ENCODE measurements around the gene TMEM272. TPM values are rescaled to one million over a fixed set of nuclear protein-coding genes. Genes with fewer than 3 reads are reported as not detected.
A peak's percentile ranks its signal among the peaks of the same experiment; 100 is the strongest.

The TMEM272 gene
- total and polyA plus RNA-seq, 9 of the 15 experiments (the other 6 are each of a cell fraction or from before 2014, with no cell fraction given): 0.04 to 0.16 (median 0.06) TPM; not detected in 2

DNA sequence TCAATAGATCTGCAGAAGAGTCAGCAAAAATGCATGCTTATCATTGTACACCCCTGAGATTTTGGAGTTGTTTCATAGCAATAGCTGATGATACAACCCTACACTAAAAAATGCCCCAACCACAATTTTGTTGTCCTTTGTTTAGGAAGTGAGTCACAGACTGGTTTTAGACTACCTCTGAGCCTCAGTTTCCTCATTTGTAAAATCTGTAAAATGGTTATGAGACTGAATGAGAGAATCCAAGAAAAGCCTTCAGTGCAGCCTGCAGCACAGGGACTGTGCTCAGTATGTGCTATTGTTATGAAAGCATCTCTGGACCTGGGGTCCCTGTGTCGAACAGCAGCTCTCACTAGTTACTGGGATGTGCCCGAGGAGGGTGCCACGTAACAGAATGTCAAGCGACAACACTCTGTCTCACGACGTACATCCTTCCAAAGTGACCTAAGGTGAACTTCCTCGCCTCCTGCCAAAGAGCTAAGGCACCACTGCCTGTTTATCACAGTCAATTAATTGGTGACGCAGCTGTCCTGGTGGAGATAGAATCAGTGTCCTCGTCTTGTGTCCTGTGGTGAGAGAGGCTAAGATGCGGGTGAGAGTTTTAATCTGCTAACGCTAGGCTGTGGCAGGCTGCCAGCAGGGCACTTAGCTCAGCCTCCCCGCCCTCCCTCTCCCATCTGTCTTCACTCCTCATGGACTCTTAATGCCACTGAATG lies 59.1 kb downstream of the TMEM272 start (continued):
- TF ChIP-seq KAT7 (CRISPR knock-in tag; IDR thresholded peaks at IDR 0.05; ENCODE audit: borderline replicate concordance) (no peak), MTA3 (IDR thresholded peaks at IDR 0.05; ENCODE audit: borderline replicate concordance) (no peak), ZNF830 (CRISPR knock-in tag; IDR thresholded peaks at IDR 0.05) (no peak), NCOA2 (IDR thresholded peaks at IDR 0.05; ENCODE audit: partially characterized antibody in 2 of 2) (no peak), ZNF699 (CRISPR knock-in tag; IDR thresholded peaks at IDR 0.05; ENCODE audit: insufficient replicate concordance) (no peak), POU5F1 (IDR thresholded peaks at IDR 0.05; ENCODE audit: borderline replicate concordance, low read depth, low read length, partially characterized antibody) (no peak), ZFX (CRISPR knock-in tag; IDR thresholded peaks at IDR 0.05) (no peak), CREM (IDR thresholded peaks at IDR 0.05; ENCODE audit: low read depth) (peak; percentile 78), BCL6 (CRISPR knock-in tag; IDR thresholded peaks at IDR 0.05) (no peak), SIN3A (IDR thresholded peaks at IDR 0.05; ENCODE audit: borderline replicate concordance in 2 of 2, control insufficient read depth in 1 of 2, low read depth in 2 of 2, low read length in 2 of 2) (no peak), SNIP1 (IDR thresholded peaks at IDR 0.05; ENCODE audit: low read depth) (no peak), MCM5 (IDR thresholded peaks at IDR 0.05; ENCODE audit: low read depth) (no peak), NR3C1 (CRISPR knock-in tag; IDR thresholded peaks at IDR 0.05) (no peak), ZNF764 (CRISPR knock-in tag; IDR thresholded peaks at IDR 0.05; ENCODE audit: low read depth) (no peak), DPF2 (IDR thresholded peaks at IDR 0.05) (peak; percentile 50; the same call in 1 of the 2 replicates), DIDO1 (tag; IDR thresholded peaks at IDR 0.05; ENCODE audit: low read depth) (no peak)
- TF ChIP-seq, protein P1, sequence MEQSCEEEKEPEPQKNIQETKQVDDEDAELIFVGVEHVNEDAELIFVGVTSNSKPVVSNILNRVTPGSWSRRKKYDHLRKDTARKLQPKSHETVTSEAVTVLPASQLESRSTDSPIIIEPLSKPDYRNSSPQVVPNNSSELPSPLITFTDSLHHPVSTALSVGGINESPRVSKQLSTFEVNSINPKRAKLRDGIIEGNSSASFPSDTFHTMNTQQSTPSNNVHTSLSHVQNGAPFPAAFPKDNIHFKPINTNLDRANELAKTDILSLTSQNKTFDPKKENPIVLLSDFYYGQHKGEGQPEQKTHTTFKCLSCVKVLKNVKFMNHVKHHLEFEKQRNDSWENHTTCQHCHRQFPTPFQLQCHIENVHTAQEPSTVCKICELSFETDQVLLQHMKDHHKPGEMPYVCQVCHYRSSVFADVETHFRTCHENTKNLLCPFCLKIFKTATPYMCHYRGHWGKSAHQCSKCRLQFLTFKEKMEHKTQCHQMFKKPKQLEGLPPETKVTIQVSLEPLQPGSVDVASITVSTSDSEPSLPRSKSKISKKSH (CRISPR knock-in tag; IDR thresholded peaks at IDR 0.05): no peak
- TF ChIP-seq, protein P2, sequence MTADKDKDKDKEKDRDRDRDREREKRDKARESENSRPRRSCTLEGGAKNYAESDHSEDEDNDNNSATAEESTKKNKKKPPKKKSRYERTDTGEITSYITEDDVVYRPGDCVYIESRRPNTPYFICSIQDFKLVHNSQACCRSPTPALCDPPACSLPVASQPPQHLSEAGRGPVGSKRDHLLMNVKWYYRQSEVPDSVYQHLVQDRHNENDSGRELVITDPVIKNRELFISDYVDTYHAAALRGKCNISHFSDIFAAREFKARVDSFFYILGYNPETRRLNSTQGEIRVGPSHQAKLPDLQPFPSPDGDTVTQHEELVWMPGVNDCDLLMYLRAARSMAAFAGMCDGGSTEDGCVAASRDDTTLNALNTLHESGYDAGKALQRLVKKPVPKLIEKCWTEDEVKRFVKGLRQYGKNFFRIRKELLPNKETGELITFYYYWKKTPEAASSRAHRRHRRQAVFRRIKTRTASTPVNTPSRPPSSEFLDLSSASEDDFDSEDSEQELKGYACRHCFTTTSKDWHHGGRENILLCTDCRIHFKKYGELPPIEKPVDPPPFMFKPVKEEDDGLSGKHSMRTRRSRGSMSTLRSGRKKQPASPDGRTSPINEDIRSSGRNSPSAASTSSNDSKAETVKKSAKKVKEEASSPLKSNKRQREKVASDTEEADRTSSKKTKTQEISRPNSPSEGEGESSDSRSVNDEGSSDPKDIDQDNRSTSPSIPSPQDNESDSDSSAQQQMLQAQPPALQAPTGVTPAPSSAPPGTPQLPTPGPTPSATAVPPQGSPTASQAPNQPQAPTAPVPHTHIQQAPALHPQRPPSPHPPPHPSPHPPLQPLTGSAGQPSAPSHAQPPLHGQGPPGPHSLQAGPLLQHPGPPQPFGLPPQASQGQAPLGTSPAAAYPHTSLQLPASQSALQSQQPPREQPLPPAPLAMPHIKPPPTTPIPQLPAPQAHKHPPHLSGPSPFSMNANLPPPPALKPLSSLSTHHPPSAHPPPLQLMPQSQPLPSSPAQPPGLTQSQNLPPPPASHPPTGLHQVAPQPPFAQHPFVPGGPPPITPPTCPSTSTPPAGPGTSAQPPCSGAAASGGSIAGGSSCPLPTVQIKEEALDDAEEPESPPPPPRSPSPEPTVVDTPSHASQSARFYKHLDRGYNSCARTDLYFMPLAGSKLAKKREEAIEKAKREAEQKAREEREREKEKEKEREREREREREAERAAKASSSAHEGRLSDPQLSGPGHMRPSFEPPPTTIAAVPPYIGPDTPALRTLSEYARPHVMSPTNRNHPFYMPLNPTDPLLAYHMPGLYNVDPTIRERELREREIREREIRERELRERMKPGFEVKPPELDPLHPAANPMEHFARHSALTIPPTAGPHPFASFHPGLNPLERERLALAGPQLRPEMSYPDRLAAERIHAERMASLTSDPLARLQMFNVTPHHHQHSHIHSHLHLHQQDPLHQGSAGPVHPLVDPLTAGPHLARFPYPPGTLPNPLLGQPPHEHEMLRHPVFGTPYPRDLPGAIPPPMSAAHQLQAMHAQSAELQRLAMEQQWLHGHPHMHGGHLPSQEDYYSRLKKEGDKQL (CRISPR knock-in tag; IDR thresholded peaks at IDR 0.05; ENCODE audit: borderline replicate concordance): no peak
